Middle frontal gyrus (tissue), 1 donor: ENCODE results near the gene LAMTOR3.

Source experiments
- DNase-seq: peaks from one replicate; pipeline ENCODE4 v3.0.0-alpha.2; 2015; ENCODE audit warnings: low spot score; ENCODE audit errors: extremely low spot score

Gene LAMTOR3

GRCh38 chr4:99861120-99861905 is 32.9 kb downstream of the LAMTOR3 start:
- DNase-seq = no peak

DNA sequence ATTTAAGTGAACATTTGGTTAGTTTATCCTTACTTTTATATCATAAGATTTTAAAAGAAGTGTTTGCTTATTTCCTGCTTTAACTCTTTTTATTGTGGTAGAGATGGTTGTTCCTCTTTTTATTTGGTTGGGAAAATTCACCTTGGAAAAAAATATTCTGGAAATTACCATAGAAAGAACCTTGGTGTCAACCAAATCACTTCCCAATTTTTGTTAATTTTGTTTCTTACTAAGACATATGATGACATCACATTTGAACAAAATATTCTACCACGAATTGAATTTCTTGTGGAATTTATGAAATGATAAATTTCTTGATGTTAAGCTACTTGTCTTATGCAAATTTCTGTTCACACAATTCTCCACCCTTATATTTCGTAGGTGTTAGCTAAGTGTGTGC is 33.7 kb downstream of the LAMTOR3 start:
- no peak for DNase-seq

- DNase-seq = no peak
These were observed 34.6 kb downstream of the LAMTOR3 start for GRCh38 chr4:99859618-99860017.

DNA sequence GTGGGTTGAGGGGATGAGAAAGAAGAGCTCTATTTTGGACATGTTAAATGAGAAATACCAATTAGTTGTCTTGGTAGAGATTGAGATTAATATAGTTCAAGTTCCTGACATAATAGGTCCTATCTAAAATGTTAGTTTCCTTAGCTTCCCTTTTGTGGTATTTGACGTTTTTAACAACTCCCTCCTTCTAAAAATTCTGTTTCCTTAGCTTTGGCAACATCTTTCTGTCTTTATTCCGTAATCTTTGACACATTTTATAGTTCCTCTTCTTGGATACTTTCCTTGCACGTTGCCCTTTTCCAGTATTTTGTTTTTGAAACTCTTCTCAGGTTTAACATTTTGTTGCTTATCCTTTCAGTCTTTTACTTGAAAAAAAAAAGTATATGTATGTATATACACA is 36.9 kb downstream of the LAMTOR3 start:
- DNase-seq = no peak

GRCh38 chr4:99856166-99856565 is 38.1 kb downstream of the LAMTOR3 start:
- no peak for DNase-seq

- DNase-seq = no peak
These were observed 38.5 kb downstream of the LAMTOR3 start for GRCh38 chr4:99855678-99856077.

DNA sequence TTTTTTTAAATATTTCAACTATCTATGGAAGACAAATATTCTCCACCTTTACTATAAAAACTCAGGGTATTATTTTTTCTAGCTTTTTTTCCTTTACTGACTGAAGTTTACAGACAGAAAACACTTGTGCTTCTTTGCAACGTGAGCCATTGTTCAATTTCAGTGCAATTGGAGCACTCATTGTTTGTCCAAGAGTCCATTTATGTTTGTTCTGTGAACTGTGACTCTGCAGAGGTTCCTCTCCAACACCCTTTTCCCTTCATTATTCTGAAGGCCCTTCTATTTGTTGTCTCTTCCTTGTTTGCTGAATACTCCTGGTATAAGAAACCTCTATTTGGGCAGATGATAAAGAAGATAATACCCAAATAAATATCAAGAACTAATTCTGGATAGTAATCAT is 40.2 kb downstream of the LAMTOR3 start:
- no peak for DNase-seq

- DNase-seq = no peak
These were observed 41.0 kb downstream of the LAMTOR3 start for GRCh38 chr4:99853190-99853589.

GRCh38 chr4:99852199-99852749 is 42.0 kb downstream of the LAMTOR3 start:
- DNase-seq = no peak

DNA sequence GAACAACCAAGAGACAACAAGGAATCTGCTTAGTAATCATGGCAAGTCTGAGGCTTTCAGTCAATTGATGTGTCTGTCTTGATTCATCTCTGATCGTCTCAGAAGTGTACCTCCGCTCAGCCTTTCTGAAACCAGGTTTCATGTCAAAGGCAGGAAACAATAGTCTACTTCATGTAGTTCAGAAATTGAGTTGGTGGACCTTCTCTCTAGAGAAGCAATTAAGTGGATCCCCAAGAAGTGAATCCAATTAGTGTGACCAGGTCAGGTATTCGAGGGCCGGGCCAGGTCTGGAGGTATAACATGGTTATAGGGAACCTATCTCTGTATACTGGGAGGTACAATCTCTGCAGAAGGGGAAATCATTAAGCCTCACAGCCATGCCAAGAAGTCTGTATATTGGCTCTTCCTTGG is 45.6 kb downstream of the LAMTOR3 start:
- no peak for DNase-seq

DNA sequence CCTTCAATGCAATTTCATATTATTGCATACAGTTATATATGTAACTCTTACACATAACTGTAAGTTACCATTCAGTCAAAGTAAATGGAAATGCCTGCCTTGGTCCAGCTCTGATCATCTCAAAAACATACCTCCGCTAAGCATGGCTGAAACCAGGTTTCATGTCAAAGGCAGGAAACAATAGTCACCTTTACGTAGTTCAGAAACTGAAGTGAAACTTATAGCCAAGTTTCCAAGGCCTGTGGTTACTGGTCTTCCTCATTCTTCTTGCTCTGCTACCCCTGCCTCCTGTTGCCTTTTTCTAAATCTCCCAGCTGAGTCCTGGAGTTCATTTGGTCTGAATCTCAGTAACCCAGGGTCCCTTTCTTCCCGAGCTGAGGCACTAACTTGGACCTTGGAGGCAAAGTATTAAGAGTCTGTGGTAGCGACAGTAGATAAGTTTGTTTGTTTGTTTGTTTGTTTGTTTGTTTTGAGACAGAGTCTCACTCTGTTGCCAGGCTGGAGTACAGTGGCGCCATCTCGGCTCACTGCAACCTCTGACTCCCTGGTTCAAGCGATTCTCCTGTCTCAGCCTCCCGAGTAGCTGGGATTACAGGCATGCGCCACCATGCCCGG is 46.8 kb downstream of the LAMTOR3 start:
- DNase-seq = no peak

- no peak for DNase-seq
These were observed 47.3 kb downstream of the LAMTOR3 start for GRCh38 chr4:99846891-99847290.

GRCh38 chr4:99845708-99846469 is 48.3 kb downstream of the LAMTOR3 start:
- DNase-seq = no peak

- no peak for DNase-seq
These were observed 49.0 kb downstream of the LAMTOR3 start for GRCh38 chr4:99845179-99845578.

DNA sequence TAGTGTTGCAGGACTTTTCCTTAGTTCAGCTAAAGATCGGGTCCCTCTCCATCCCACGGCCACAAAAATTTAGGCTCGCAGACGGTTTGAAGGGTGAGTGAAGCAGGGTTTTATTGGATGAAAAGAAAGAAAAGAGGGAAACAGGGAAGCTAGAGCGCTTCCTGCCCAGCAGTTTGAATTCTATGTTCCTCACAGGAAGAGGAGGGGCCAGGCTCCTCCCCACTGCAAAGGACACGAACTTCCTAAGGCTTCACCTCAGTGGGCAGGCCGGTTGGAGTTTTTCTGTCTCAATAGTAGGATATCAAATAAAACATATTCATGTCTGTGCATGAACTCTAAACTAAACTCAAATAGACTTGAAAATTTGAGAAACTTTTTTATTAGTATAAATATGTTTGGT is 50.2 kb downstream of the LAMTOR3 start:
- no peak for DNase-seq

GRCh38 chr4:99843413-99843812 is 50.8 kb downstream of the LAMTOR3 start:
- no peak for DNase-seq

DNA sequence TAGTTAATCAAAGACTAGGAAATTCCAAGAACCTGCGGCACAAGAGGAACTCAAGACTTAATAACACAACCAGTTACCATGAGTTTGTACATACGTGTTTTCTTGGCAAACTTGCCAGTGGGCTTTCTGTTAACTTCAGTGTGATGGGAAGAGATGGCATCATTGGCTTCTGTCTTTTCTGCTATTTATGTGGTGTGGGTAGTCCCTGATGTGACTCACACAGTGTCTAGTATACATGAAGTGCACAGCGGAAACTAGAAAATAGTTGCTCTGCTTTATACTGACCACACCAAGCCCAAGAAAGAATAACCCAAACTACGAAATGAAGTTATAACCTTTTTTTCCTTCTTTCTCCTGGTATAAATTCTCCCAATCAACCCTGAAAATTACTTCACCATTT is 53.1 kb downstream of the LAMTOR3 start:
- DNase-seq = no peak

GRCh38 chr4:99838927-99839326 is 55.3 kb downstream of the LAMTOR3 start:
- no peak for DNase-seq

GRCh38 chr4:99835942-99836341 is 58.3 kb downstream of the LAMTOR3 start:
- DNase-seq = no peak

DNA sequence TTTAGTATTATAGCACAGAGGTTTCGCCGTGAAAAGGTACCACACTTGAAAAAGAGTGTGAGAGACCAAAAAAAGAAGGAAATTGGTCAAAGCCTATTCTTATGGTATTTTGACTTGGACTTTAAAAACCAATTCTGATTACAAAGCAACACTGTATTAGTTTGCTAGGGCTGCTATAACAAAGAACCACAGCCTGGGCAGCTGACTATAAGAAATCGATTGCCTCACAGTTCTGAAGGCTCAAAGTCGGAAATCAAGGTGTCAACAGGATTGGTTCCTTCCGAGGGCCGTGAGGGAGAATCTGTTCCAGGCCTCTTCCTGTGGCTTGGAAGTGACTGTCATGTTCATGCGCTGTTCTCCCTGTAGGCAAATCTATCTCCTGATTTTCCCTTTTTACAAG is 59.7 kb downstream of the LAMTOR3 start:
- DNase-seq = no peak

GRCh38 chr4:99833756-99834155 is 60.5 kb downstream of the LAMTOR3 start:
- DNase-seq = no peak

GRCh38 chr4:99832758-99833157 is 61.5 kb downstream of the LAMTOR3 start:
- DNase-seq = no peak
